Midbrain (tissue), 1 donor: ENCODE results near the gene C6orf15.
A peak's percentile ranks its signal among the peaks of the same experiment; 100 is the strongest.
"Not testable (repeated sequence)": the region's sequence is repeated elsewhere in the genome, so short reads cannot be mapped to it uniquely, and the experiment has no call there.

Source experiments
- DNase-seq: peaks from one replicate; lab custom pipeline; 2025; lab: John Stamatoyannopoulos, UW

The C6orf15 gene

GRCh38 chr6:31067891-31068668 lies 44.3 kb downstream of the C6orf15 start:
- peak; percentile 80 for DNase-seq

- DNase-seq = not testable (repeated sequence)
These were observed 45.3 kb downstream of the C6orf15 start for GRCh38 chr6:31067028-31067427.

GRCh38 chr6:31065556-31065955 lies 46.8 kb downstream of the C6orf15 start:
- DNase-seq = no peak

- DNase-seq = no peak
These were observed 48.4 kb downstream of the C6orf15 start for GRCh38 chr6:31063906-31064435.
